SU-DHL-6 (cell line): Measurements from ENCODE around the gene DCTPP1.
A peak's percentile ranks its signal among the peaks of the same experiment; 100 is the strongest.

Source experiments
- H2AFZ ChIP-seq: fragments of 200-600 bp; sonication (generic); 2 replicates; pipeline ENCODE4 v1.6.1; 2014; ENCODE audit warnings: low read depth, mild to moderate bottlenecking, moderate library complexity, mixed read lengths, antibody characterized with exemption, low read length; ENCODE audit not compliant: severe bottlenecking
- H3F3A ChIP-seq: fragments of 200-600 bp; shearing (Covaris generic); 2 replicates; pipeline ENCODE4 v1.6.0; 2016; ENCODE audit warnings: antibody characterized with exemption, mild to moderate bottlenecking; ENCODE audit not compliant: insufficient read depth
- H3K27ac ChIP-seq: fragments of 200-600 bp; sonication (generic); 2 replicates; pipeline ENCODE4 v1.5.1; 2016; ENCODE audit warnings: low read depth, mild to moderate bottlenecking, low read length, moderate library complexity, mixed read lengths
- H3K27me3 ChIP-seq: fragments of 200-600 bp; sonication (generic), shearing (Covaris generic); 2 replicates; pipeline ENCODE4 v1.6.0; 2014; ENCODE audit warnings: mild to moderate bottlenecking, low read length
- H3K36me3 ChIP-seq: fragments of 200-600 bp; sonication (generic); 2 replicates; pipeline ENCODE4 v1.6.1; 2014; ENCODE audit warnings: mild to moderate bottlenecking, low read length, mixed read lengths
- H3K4me2 ChIP-seq: fragments of 300-600, 200-600 bp; shearing (Covaris generic), sonication (generic); 2 replicates; pipeline ENCODE4 v1.6.0; 2014; ENCODE audit warnings: low read length, low read depth, mild to moderate bottlenecking; ENCODE audit not compliant: poor library complexity, severe bottlenecking
- H3K4me3 ChIP-seq: fragments of 200-600 bp; sonication (generic); 2 replicates; pipeline ENCODE4 v1.5.1; 2014; ENCODE audit warnings: antibody characterized with exemption, low read length, mild to moderate bottlenecking, mixed read lengths; ENCODE audit not compliant: insufficient read depth, poor library complexity, severe bottlenecking
- H3K79me2 ChIP-seq: fragments of 200-600 bp; sonication (generic); 2 replicates; pipeline ENCODE4 v1.6.1; 2014; ENCODE audit warnings: mild to moderate bottlenecking, low read length, moderate library complexity; ENCODE audit not compliant: insufficient read depth
- H3K9ac ChIP-seq: fragments of 200-600 bp; sonication (generic); 2 replicates; pipeline ENCODE4 v1.7.0; 2014; ENCODE audit warnings: mild to moderate bottlenecking, low read length
- H3K9me2 ChIP-seq: fragments of 200-600 bp; sonication (generic); replicated peaks from 2 replicates; pipeline ENCODE4 v1.6.1; 2014; ENCODE audit warnings: low read length; ENCODE audit not compliant: insufficient read depth
- H3K9me3 ChIP-seq: fragments of 200-600 bp; sonication (generic); 2 replicates; pipeline ENCODE4 v1.6.1; 2014; ENCODE audit warnings: low read length, mixed read lengths; ENCODE audit not compliant: insufficient read depth
- H4K20me1 ChIP-seq: fragments of 200-600 bp; sonication (generic); 2 replicates; pipeline ENCODE4 v1.6.1; 2014; ENCODE audit warnings: low read depth, mild to moderate bottlenecking, antibody characterized with exemption, low read length, moderate library complexity, mixed read lengths
- CTCF ChIP-seq: fragments of 200-600 bp; sonication (generic); IDR thresholded peaks from one replicate; pipeline ENCODE4 v1.5.1; 2017; ENCODE audit warnings: antibody characterized with exemption, mild to moderate bottlenecking, low read length, moderate library complexity; ENCODE audit not compliant: insufficient read depth, poor library complexity, severe bottlenecking
- EZH2phosphoT487 ChIP-seq: fragments of 200-600 bp; sonication (generic), shearing (Covaris generic); conservative IDR thresholded peaks from 2 replicates; pipeline ENCODE4 v1.6.1; 2018; ENCODE audit warnings: mild to moderate bottlenecking, antibody characterized with exemption, low read length, moderate library complexity, mixed read lengths

The DCTPP1 gene

GRCh38 chr16:30472328-30472942 is 42.6 kb upstream of the DCTPP1 start, which contains the start of gene ITGAL:
Gene ITGAL (plus strand): TSS chr16:30472742. CDS start chr16:30472838, 96 bp downstream.
- Histone ChIP-seq H3K27me3 (no peaks in the 10 kb centered on the region), H3K9ac (peak within 1 kb of the TSS; percentile 95), H3K36me3 (peaks cover 22% of the 10 kb centered on the region), H2AFZ (no peak within 1 kb of the TSS), H3K27ac (peak within 1 kb of the TSS; percentile 98), H3K9me3 (no peaks in the 10 kb centered on the region), H3F3A (peaks cover 41% of the 10 kb centered on the region), H3K4me3 (peak within 1 kb of the TSS; percentile 89), H3K4me2 (peak within 1 kb of the TSS; percentile 89), H4K20me1 (no peaks in the 10 kb centered on the region), H3K9me2 (no peaks in the 10 kb centered on the region), H3K79me2 (peaks cover 34% of the 10 kb centered on the region)
- TF ChIP-seq CTCF (no peak), EZH2phosphoT487 (no peak)

GRCh38 chr16:30470632-30470995 is 40.8 kb upstream of the DCTPP1 start:
- Histone ChIP-seq H3K36me3 (peaks cover 14% of the 10 kb centered on the region), H4K20me1 (no peaks in the 10 kb centered on the region), H3K4me2 (peak overlapping the region; percentile 89), H3K9me3 (no peaks in the 10 kb centered on the region), H3K9ac (peak overlapping the region; percentile 95), H3K9me2 (no peaks in the 10 kb centered on the region), H3K27ac (peak overlapping the region; percentile 98), H3F3A (peaks cover 49% of the 10 kb centered on the region), H3K4me3 (no peak overlapping the region), H3K27me3 (no peaks in the 10 kb centered on the region), H3K79me2 (peaks cover 34% of the 10 kb centered on the region), H2AFZ (no peak overlapping the region)
- TF ChIP-seq EZH2phosphoT487 (no peak), CTCF (no peak)

GRCh38 chr16:30470170-30470512 is 40.3 kb upstream of the DCTPP1 start:
- no peaks in the 10 kb centered on the region for H3K9me2 ChIP-seq
- peaks cover 49% of the 10 kb centered on the region for H3F3A ChIP-seq
- no peak overlapping the region for H2AFZ ChIP-seq
- no peak overlapping the region for H3K4me3 ChIP-seq
- H3K9ac ChIP-seq = peak overlapping the region; percentile 95
- H3K36me3 ChIP-seq = peaks cover 9% of the 10 kb centered on the region
- H3K27me3 ChIP-seq = no peaks in the 10 kb centered on the region
- peak overlapping the region; percentile 98 for H3K27ac ChIP-seq
- H4K20me1 ChIP-seq = no peaks in the 10 kb centered on the region
- H3K9me3 ChIP-seq = no peaks in the 10 kb centered on the region
- no peak for TF ChIP-seq CTCF
- no peak for TF ChIP-seq EZH2phosphoT487
- H3K4me2 ChIP-seq = peak overlapping the region; percentile 89
- H3K79me2 ChIP-seq = peaks cover 30% of the 10 kb centered on the region
